Liver (tissue), 3 donors: Measurements from ENCODE around the gene DOC2B.

Source experiments
- CTCF ChIP-seq: fragments of 150-350 bp; IDR thresholded peaks from 2 replicates; pipeline ENCODE4 v1.5.1; 2017; ENCODE audit warnings: improper control_type of control experiment, low read depth, low read length; ENCODE audit not compliant: missing input control
- EGR1 ChIP-seq, 2 donors: IDR thresholded peaks; 2 replicates each; pipeline ENCODE4 v1.6.1; 2016 to 2018; ENCODE audit warnings: antibody characterized with exemption in 2 of 2, low read depth in 2 of 2
- GABPA ChIP-seq, 2 donors: IDR thresholded peaks in 1 of 2; conservative IDR thresholded peaks in 1 of 2; 2 replicates each; pipeline ENCODE4 v1.6.1; 2016; ENCODE audit warnings: antibody characterized with exemption in 2 of 2, mild to moderate bottlenecking in 1 of 2, moderate library complexity in 1 of 2
- MAX ChIP-seq: IDR thresholded peaks from 2 replicates; pipeline ENCODE4 v1.6.1; 2016; ENCODE audit warnings: antibody characterized with exemption
- YY1 ChIP-seq: IDR thresholded peaks from 2 replicates; pipeline ENCODE4 v1.6.1; 2016; ENCODE audit warnings: antibody characterized with exemption, mild to moderate bottlenecking
- ZBTB33 ChIP-seq: IDR thresholded peaks from 2 replicates; pipeline ENCODE4 v1.6.1; 2016; ENCODE audit warnings: antibody characterized with exemption
- donor health status: healthy.
- donor health status: healthy.

GRCh38 chr17:165939-166338 is 15.5 kb downstream of the DOC2B start:
- no peak for TF ChIP-seq CTCF
- TF ChIP-seq ZBTB33: no peak
- TF ChIP-seq YY1: no peak
- no peak for TF ChIP-seq EGR1 (IDR thresholded peaks at IDR 0.05; ENCODE audit: low read depth in 2 of 2)
- TF ChIP-seq MAX: no peak
- TF ChIP-seq GABPA (IDR thresholded peaks at IDR 0.05 in 1 of 2, conservative IDR thresholded peaks at IDR 0.05 in 1 of 2): no peak
